ENCODE results near the gene TMEM131. TPM values are rescaled to one million over a fixed set of nuclear protein-coding genes. Genes with fewer than 3 reads are reported as not detected.
"Not testable (repeated sequence)": the region's sequence is repeated elsewhere in the genome, so short reads cannot be mapped to it uniquely, and the experiment has no call there.

The TMEM131 gene
- total RNA-seq, 1 donor from 2014 or later: 58.8 TPM

DNA sequence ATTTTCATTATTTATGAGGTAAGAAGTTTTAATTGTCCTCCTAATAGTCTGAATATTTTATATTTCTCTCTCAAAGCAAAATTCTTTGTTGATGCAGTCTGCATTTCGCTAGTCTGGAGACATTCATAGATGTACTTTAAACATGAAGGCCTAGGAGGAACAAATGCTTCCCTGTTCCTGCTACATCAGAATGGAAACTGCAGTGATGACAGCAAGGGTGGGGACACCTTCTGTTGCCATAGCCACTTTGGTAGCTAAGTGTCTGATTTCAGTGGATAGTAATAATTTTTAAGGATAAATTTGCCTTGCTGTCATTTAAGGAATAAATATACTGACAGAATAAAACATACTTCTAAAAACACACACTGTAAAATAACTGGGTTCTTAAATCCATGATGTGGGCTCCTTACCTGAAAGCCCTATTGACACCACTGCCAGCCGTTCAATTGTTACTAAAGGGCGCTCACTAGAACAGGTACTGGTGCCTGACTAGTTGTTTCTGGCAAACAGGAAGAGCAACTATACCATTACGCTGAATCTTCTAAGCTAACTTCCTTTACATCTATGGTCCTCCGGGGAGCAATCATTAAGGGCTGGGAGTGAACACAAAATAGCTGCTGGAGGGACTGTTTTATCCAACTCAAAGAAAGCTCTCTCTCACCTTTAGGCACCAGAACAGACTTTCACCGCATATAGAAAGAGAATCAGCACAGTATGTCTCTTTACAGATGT is 88.2 kb downstream of the TMEM131 start:
- Mint-ChIP-seq H3K4me1 (ENCODE audit: low read depth) (peaks cover 11% of the 10 kb centered on the region), H3K9me3 (ENCODE audit: low read depth) (peaks cover 11% of the 10 kb centered on the region), H3K36me3 (ENCODE audit: insufficient read depth) (peaks cover 36% of the 10 kb centered on the region), H3K4me3 (ENCODE audit: low read depth) (no peak overlapping the region), H3K27ac (no peak overlapping the region), H3K27me3 (no peaks in the 10 kb centered on the region)
- DNase-seq (ENCODE audit: low spot score, unreplicated experiment): no peak
- TF ChIP-seq CTCF (IDR thresholded peaks at IDR 0.05; ENCODE audit: unreplicated experiment): no peak

DNA sequence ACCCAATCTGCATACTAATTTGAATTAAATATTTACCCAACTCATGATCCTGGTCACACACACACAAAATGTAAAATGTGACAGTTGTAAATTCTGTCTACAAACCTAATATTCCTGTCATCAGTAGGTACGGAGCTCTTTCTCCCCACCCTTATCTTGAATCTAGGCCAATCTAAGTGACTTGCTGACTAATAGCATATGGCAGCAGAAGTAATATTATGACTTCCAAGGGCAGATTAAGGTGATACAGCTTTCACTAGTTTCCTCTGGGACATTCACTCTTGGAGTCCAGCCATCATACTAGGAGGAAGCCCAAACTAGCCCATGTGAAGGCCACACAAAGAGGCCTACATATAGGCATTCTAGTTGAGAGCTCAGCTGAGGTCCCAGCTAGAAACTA is 89.4 kb downstream of the TMEM131 start:
- H3K4me3 Mint-ChIP-seq (ENCODE audit: low read depth): no peak overlapping the region
- H3K27me3 Mint-ChIP-seq: no peaks in the 10 kb centered on the region
- H3K36me3 Mint-ChIP-seq (ENCODE audit: insufficient read depth): peaks cover 31% of the 10 kb centered on the region
- peaks cover 11% of the 10 kb centered on the region for H3K9me3 Mint-ChIP-seq (ENCODE audit: low read depth)
- no peak for TF ChIP-seq CTCF (IDR thresholded peaks at IDR 0.05; ENCODE audit: unreplicated experiment)
- no peak overlapping the region for H3K27ac Mint-ChIP-seq
- DNase-seq (ENCODE audit: low spot score, unreplicated experiment): no peak
- peaks cover 6% of the 10 kb centered on the region for H3K4me1 Mint-ChIP-seq (ENCODE audit: low read depth)

DNA sequence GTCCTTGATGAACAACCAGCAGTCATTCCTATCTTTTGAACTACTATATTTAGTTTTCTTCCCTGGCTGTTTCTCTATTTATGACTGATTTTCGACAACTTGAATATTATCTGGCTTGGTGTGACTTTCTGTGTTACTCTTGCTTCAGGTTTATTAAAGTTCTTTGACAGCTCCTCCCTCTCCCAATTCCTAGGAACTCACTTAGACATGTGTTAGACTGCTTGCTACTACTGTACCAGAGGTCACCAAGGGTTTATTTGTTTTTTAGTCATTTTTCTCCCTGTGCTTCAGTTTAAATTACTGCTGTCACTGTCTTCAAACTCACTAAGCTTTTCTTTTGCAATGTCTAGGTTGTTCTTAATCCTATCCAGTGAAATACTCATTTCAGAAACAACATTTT is 90.5 kb downstream of the TMEM131 start:
- no peak overlapping the region for H3K4me3 Mint-ChIP-seq (ENCODE audit: low read depth)
- H3K27me3 Mint-ChIP-seq: no peaks in the 10 kb centered on the region

DNA sequence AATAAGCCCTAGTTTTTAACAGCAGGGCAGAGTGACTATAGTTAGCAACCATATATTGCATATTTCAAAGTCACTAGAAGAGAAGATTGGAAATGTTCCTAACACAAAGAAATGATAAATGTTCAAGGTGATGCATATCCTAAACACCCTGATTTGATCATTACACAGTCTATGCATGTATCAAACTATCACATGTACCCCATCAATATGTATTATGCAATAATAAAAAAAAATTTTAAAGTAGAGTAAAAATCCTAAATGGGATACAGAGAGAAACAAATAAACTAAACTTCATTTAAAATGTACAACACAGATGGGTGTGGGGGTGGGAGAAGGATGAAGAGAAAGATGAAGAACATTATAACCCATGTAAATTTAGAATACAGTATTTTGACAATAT is 93.9 kb downstream of the TMEM131 start:
- Mint-ChIP-seq H3K9me3 (ENCODE audit: low read depth) (peaks cover 6% of the 10 kb centered on the region), H3K27ac (no peak overlapping the region), H3K4me3 (ENCODE audit: low read depth) (no peak overlapping the region), H3K27me3 (no peaks in the 10 kb centered on the region), H3K36me3 (ENCODE audit: insufficient read depth) (peaks cover 25% of the 10 kb centered on the region), H3K4me1 (ENCODE audit: low read depth) (peaks cover 4% of the 10 kb centered on the region)
- DNase-seq (ENCODE audit: low spot score, unreplicated experiment): no peak
- no peak for TF ChIP-seq CTCF (IDR thresholded peaks at IDR 0.05; ENCODE audit: unreplicated experiment)

More for the DNA sequence above, 90.5 kb downstream of the TMEM131 start:
- no peak for DNase-seq (ENCODE audit: low spot score, unreplicated experiment)
- Mint-ChIP-seq H3K4me1 (ENCODE audit: low read depth) (peaks cover 6% of the 10 kb centered on the region), H3K9me3 (ENCODE audit: low read depth) (peaks cover 6% of the 10 kb centered on the region), H3K27ac (no peak overlapping the region), H3K36me3 (ENCODE audit: insufficient read depth) (peaks cover 24% of the 10 kb centered on the region)
- no peak for TF ChIP-seq CTCF (IDR thresholded peaks at IDR 0.05; ENCODE audit: unreplicated experiment)

DNA sequence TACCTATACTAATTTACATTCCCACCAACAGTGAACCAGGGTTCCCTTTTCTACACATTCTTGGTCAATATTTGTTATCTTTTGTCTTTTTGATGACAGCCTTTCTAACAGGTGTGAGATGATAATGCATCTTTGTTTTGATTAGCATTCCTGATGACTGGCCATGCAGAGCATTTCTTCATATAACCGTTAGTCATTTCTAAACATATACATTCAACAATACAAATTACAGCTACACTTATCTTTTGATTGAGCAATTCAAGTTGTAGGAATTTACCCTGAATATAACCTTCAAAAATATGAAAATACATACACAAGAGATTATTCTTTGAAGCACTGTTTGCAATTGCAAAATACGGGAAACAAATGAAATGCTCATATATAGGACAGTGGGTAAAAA is 94.9 kb downstream of the TMEM131 start:
- H3K27ac Mint-ChIP-seq: no peak overlapping the region
- H3K27me3 Mint-ChIP-seq: no peaks in the 10 kb centered on the region
- TF ChIP-seq CTCF (IDR thresholded peaks at IDR 0.05; ENCODE audit: unreplicated experiment): no peak
- DNase-seq (ENCODE audit: low spot score, unreplicated experiment): no peak
- H3K4me1 Mint-ChIP-seq (ENCODE audit: low read depth): peaks cover 4% of the 10 kb centered on the region
- H3K4me3 Mint-ChIP-seq (ENCODE audit: low read depth): no peak overlapping the region
- peaks cover 28% of the 10 kb centered on the region for H3K36me3 Mint-ChIP-seq (ENCODE audit: insufficient read depth)
- peaks cover 15% of the 10 kb centered on the region for H3K9me3 Mint-ChIP-seq (ENCODE audit: low read depth)

GRCh38 chr2:97893042-97893441 is 102.7 kb downstream of the TMEM131 start:
- not testable (repeated sequence) for H3K4me1 Mint-ChIP-seq (ENCODE audit: low read depth); H3K27me3 Mint-ChIP-seq; H3K27ac Mint-ChIP-seq; H3K4me3 Mint-ChIP-seq (ENCODE audit: low read depth); DNase-seq (ENCODE audit: low spot score, unreplicated experiment)
- Mint-ChIP-seq H3K9me3 (ENCODE audit: low read depth) (peaks cover 23% of the 10 kb centered on the region), H3K36me3 (ENCODE audit: insufficient read depth) (peaks cover 27% of the 10 kb centered on the region)
